ENCODE results near the gene COL16A1. TPM values are rescaled to one million over a fixed set of nuclear protein-coding genes. Genes with fewer than 3 reads are reported as not detected.

Gene COL16A1
- total RNA-seq, 1 experiment from 2014 or later = 6.2 TPM

DNA sequence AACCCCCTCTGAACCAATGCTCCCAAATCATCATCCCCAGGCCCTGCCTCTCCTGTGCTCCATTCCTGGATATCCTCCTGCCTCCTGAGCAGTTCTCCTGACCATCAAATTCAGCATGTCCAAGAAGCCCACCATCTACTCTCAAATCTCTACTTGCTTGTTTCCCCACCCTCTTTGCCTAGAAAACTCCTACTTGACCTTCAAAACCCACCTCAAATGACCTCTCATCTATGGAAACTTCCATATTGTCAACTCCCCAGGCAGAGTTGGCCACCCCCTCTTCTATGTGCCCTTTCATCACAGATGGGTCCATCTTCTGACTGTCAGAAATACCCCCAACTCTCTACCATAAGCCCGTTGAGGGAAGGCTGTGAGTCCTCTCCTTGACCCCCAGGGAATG, 43.5 kb upstream of the COL16A1 start:
- H3K23me2 ChIP-seq (ENCODE audit: insufficient read length, low read depth, low read length, poor library complexity, severe bottlenecking) = no peaks in the 10 kb centered on the region
- H3K4me2 ChIP-seq (ENCODE audit: insufficient read depth, insufficient read length, low read length) = no peak overlapping the region
- H3K4ac ChIP-seq (ENCODE audit: low read depth, low read length) = no peak overlapping the region
- H4K91ac ChIP-seq (ENCODE audit: insufficient read length, low read depth, low read length) = no peak overlapping the region
- H3T11ph ChIP-seq (ENCODE audit: low read length) = no peak overlapping the region
- no peaks in the 10 kb centered on the region for H3K79me1 ChIP-seq (ENCODE audit: insufficient read depth, low read depth, low read length, poor library complexity, severe bottlenecking)
- no peak overlapping the region for H3K14ac ChIP-seq (ENCODE audit: insufficient read depth, low read length)
- no peak for DNase-seq
- no peak overlapping the region for H3K27ac ChIP-seq (ENCODE audit: insufficient read length, low read depth, low read length)
- no peak overlapping the region; a peak in 1 of 5 replicates for H3K4me3 Mint-ChIP-seq
- no peak overlapping the region for H2BK12ac ChIP-seq (ENCODE audit: insufficient read length, low read depth, low read length)
- H3K4me1 ChIP-seq (ENCODE audit: insufficient read depth, low read length) = peaks cover 7% of the 10 kb centered on the region; the same call in 1 of the 2 replicates
- H3K27ac Mint-ChIP-seq = peak overlapping the region in 1 of 3 experiments; percentile 27; a peak in 2 of 7 replicates
- H2AFZ ChIP-seq (ENCODE audit: low read length) = no peak overlapping the region
- H3K9me3 ChIP-seq (ENCODE audit: control insufficient read depth, low read depth, low read length) = no peaks in the 10 kb centered on the region
- H3K27me3 Mint-ChIP-seq (ENCODE audit: low read depth) = 0 out of 2 replicates have a peak, but pooled peaks cover 2% of the 10 kb centered on the region
- H2BK15ac ChIP-seq (ENCODE audit: low read depth, low read length) = no peak overlapping the region
- H3K79me2 ChIP-seq (ENCODE audit: insufficient read depth, low read length) = no peaks in the 10 kb centered on the region
- no peaks in the 10 kb centered on the region for H4K20me1 ChIP-seq (ENCODE audit: control insufficient read depth, insufficient read depth, insufficient read length)
- H2BK120ac ChIP-seq (ENCODE audit: low read depth, low read length, poor library complexity, severe bottlenecking) = no peak overlapping the region
- no peak overlapping the region for H2AK5ac ChIP-seq (ENCODE audit: insufficient read length, low read length)
- H3K36me3 Mint-ChIP-seq (ENCODE audit: insufficient read depth in 1 of 3, low read depth in 3 of 3) = no peaks in the 10 kb centered on the region; a peak in 1 of 7 replicates
- no peaks in the 10 kb centered on the region for H3K27me3 ChIP-seq (ENCODE audit: insufficient read depth, low read length)
- no peak overlapping the region for H3K56ac ChIP-seq (ENCODE audit: insufficient read length, low read depth, low read length)
- no peak overlapping the region for H3K23ac ChIP-seq (ENCODE audit: insufficient read length, low read depth, low read length)
- H2BK5ac ChIP-seq (ENCODE audit: insufficient read length, low read length) = no peak overlapping the region
- no peak overlapping the region for H3K18ac ChIP-seq (ENCODE audit: insufficient read length, low read depth, low read length)
- H3K9ac ChIP-seq (ENCODE audit: extremely low read depth, insufficient read length, low read length) = no peak overlapping the region
- WGBS (ENCODE audit: extremely low coverage, insufficient read length, low lambda C conversion rate) = no CpG with 5 or more reads among the region's 1 CpG
- H2BK20ac ChIP-seq (ENCODE audit: low read depth, low read length, poor library complexity, severe bottlenecking) = no peak overlapping the region
- TF ChIP-seq, protein P1, sequence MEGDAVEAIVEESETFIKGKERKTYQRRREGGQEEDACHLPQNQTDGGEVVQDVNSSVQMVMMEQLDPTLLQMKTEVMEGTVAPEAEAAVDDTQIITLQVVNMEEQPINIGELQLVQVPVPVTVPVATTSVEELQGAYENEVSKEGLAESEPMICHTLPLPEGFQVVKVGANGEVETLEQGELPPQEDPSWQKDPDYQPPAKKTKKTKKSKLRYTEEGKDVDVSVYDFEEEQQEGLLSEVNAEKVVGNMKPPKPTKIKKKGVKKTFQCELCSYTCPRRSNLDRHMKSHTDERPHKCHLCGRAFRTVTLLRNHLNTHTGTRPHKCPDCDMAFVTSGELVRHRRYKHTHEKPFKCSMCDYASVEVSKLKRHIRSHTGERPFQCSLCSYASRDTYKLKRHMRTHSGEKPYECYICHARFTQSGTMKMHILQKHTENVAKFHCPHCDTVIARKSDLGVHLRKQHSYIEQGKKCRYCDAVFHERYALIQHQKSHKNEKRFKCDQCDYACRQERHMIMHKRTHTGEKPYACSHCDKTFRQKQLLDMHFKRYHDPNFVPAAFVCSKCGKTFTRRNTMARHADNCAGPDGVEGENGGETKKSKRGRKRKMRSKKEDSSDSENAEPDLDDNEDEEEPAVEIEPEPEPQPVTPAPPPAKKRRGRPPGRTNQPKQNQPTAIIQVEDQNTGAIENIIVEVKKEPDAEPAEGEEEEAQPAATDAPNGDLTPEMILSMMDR (conservative IDR thresholded peaks at IDR 0.05) = no peak
- no peaks in the 10 kb centered on the region; a peak in 1 of 5 replicates for H3K9me3 Mint-ChIP-seq
- H4K8ac ChIP-seq (replicated peaks; ENCODE audit: insufficient read length, low read depth, low read length) = no peak overlapping the region
- H4K5ac ChIP-seq (ENCODE audit: insufficient read length, low read depth, low read length) = no peak overlapping the region
- peaks cover 48 to 56% of the 10 kb centered on the region in 2 experiments for H3K4me1 Mint-ChIP-seq

All from H9 (cell line).